Mammary epithelial cell (primary cell): ENCODE measurements around the gene DACT3.

ENCODE experiments used
- CTCF ChIP-seq, 2 donors: IDR thresholded peaks in 1 of 2; conservative IDR thresholded peaks in 1 of 2; 2 replicates each; pipeline ENCODE4 v1.5.1; 2011 to 2012; ENCODE audit warnings: inconsistent platforms in 2 of 2, low read length in 2 of 2, mild to moderate bottlenecking in 2 of 2, control low read depth in 1 of 2, low read depth in 1 of 2; ENCODE audit not compliant: insufficient read depth in 1 of 2; ENCODE audit errors: extremely low read depth in 1 of 2
- EZH2 ChIP-seq: IDR thresholded peaks from 2 replicates; pipeline ENCODE4 v1.6.1; 2012; ENCODE audit warnings: low read length, inconsistent platforms, borderline replicate concordance

- no peak for TF ChIP-seq CTCF (conservative IDR thresholded peaks at IDR 0.05 in 1 of 2, IDR thresholded peaks at IDR 0.05 in 1 of 2; ENCODE audit: extremely low read depth in 1 of 2, insufficient read depth in 1 of 2, low read depth in 1 of 2, low read length in 2 of 2)
- no peak for TF ChIP-seq EZH2
Observed at GRCh38 chr19:46656541-46656940, 4.4 kb downstream of the DACT3 start.
